ENCODE data around the gene TMED5.

The TMED5 gene

DNA sequence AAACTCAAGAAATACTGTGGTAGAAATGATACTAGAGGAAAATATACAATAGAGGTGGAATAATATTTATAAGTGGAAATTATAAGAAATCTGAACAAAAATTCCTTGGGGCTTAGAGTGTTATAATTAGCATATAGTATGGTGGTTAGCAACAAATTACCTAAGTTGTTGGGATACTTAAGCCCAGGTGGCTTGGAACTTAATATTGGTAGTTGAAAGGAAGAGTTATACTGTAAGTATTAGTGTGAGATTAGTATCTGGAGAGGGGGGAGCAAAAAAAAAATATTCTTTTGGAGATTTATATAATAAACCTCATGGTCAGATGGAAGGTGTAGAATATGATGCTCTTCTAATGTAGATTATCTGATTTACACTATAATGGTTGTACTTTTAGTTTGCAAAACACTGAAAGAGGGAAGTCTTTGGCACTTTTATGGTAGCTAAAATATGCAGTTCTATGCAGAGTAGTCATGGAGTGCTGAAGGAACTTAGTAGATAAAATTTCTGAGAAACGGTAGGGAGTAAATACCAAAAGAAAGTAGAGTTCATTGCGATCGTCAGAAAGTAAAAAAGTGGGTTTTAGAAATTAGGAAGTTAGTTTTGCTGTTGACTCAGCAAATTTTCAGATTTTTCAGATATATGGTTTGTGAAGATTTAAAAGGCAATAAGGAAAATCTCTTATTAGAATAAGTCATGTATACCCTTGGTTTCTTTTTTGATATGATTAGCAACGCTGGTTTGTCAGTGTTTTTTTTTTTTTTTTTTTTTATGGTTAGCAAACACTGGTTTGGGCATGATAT, 55.5 kb downstream of the TMED5 start:
- DNase-seq (ENCODE audit: low read depth, low spot score), result no peak

- DNase-seq (ENCODE audit: low read depth, low spot score), result no peak
These were observed 56.9 kb downstream of the TMED5 start for GRCh38 chr1:93123201-93123783.

GRCh38 chr1:93120614-93121013, 59.6 kb downstream of the TMED5 start:
- DNase-seq (ENCODE audit: low read depth, low spot score), result no peak

DNA sequence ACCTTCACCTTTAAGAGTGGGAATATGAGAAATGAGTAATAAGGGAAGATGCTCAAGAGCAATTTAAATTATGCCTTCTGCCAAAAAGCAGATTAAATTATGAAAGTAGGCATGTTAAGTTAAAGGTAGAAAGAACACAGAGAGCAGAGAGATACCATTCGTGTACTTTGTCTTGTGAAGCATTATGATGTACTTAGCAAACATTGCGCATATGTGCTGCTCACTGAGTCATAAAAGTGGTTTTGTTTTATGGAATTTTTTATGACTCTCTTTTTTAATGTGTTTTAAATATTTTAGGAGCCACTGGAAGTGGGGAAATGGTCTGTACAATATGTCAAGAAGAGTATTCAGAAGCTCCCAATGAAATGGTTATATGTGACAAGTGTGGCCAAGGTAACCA, 65.8 kb downstream of the TMED5 start:
- DNase-seq (ENCODE audit: low read depth, low spot score), result no peak

GRCh38 chr1:93113127-93113526, 67.1 kb downstream of the TMED5 start:
- DNase-seq (ENCODE audit: low read depth, low spot score), result no peak

- no peak for DNase-seq (ENCODE audit: low read depth, low spot score)
These were observed 68.7 kb downstream of the TMED5 start for GRCh38 chr1:93111561-93111960.

DNA sequence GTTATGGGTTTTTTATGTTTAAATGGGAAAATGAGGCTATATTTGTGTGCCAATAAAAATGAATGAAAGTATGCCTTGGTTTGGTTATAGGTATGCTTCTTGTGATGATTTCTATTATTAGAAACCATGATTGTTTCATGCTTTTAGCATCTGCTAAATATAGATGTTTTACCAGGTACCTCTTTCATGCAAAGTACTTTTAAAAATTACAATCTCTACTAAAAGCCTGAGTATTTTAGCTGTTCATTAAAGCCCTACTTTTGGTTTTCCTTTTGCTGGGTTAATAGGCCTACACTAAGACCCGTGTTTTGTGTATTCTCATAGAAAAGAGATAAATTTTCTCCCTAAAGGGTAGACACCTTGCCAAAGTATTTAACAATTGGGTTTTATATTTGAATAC, 69.1 kb downstream of the TMED5 start:
- no peak for DNase-seq (ENCODE audit: low read depth, low spot score)

DNA sequence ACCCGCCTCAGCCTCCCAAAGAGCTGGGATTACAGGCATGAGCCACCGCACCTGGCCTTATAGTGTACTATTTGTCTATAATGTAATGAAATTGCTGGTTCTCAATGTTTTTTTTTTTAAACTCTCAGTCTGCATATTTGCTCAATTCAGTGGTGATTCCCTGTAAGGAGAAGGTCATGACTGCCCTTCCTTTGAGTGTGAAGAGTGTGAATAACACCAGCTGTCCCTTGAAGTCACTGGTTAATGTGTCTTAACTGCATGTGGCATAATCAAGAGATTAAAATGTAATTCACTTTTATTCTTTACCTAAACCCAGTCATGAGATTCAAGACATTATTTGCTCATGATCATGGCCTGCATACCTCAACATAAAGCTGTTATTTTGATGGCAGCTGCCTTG, 70.6 kb downstream of the TMED5 start:
- no peak for DNase-seq (ENCODE audit: low read depth, low spot score)

- no peak for DNase-seq (ENCODE audit: low read depth, low spot score)
These were observed 71.9 kb downstream of the TMED5 start for GRCh38 chr1:93108335-93108734.

DNA sequence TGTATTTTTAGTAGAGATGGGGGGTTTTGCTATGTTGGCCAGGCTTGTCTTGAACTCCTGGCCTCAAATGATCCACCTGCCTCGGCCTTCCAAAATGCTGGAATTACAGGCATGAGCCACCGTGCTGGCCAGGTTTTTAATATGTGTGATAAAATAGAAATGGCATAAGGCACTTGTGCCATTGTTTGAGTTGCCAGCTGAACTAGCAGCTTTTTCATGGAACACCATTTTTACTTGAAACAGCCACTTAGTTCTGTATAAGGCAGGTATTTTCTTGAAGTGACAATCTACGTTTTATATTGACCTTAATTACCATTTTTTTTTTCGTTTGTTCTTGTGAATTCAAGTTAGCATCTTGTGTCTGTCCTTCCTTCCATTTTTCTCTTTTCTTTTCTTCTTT, 72.8 kb downstream of the TMED5 start:
- no peak for DNase-seq (ENCODE audit: low read depth, low spot score)

GRCh38 chr1:93106226-93106625, 74.0 kb downstream of the TMED5 start:
- DNase-seq (ENCODE audit: low read depth, low spot score), result no peak

GRCh38 chr1:93102142-93102541, 78.1 kb downstream of the TMED5 start:
- DNase-seq (ENCODE audit: low read depth, low spot score), result no peak
